ENCODE data around the gene SLC7A9.
"Not testable (repeated sequence)": the region's sequence is repeated elsewhere in the genome, so short reads cannot be mapped to it uniquely, and the experiment has no call there.

Gene SLC7A9

DNA sequence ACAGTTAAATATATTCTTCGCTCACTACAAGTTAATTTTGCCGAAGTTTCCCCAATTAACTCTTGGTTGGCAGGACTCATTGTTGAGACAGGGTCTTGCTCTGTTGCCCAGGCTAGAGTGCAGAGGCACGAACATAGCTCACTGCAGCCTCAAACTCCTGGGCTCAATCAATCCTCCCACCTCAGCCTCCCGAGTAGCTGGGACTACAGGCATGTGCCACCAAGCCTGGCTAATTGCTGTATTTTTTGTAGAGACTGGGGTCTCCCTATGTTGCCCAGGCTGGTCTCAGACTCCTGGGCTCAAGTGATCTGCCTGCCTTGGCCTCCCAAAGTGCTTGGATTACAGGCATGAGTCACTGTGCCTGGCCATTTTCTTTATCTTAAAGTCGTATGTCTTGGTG lies 15.7 kb upstream of the SLC7A9 start:
- not testable (repeated sequence) for DNase-seq (ENCODE audit: low read depth in 2 of 2, low spot score in 1 of 2)

- DNase-seq (ENCODE audit: low read depth in 2 of 2, low spot score in 1 of 2), result no peak
These were observed 12.2 kb upstream of the SLC7A9 start for GRCh38 chr19:32881766-32882165.

DNA sequence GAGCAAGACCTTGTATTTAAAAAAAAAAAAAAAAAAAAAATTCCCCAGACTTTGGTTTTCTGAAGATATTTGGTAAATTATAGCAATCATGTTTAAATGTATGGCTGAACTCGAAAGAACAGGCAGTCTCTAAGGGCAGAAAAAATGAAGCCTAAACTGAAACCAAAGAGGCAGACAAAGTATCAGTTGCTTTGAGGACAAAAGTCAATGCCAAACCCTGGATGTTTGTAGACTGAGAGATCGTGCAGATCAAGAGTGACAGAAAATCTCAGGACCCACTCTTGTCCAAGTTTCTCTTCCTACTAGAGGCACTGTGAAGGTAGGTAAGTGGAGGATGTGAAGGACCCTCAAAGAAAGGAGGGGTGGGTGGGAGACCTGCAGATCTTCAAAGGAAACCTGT lies 11.1 kb upstream of the SLC7A9 start:
- DNase-seq (ENCODE audit: low read depth in 2 of 2, low spot score in 1 of 2), result no peak

DNA sequence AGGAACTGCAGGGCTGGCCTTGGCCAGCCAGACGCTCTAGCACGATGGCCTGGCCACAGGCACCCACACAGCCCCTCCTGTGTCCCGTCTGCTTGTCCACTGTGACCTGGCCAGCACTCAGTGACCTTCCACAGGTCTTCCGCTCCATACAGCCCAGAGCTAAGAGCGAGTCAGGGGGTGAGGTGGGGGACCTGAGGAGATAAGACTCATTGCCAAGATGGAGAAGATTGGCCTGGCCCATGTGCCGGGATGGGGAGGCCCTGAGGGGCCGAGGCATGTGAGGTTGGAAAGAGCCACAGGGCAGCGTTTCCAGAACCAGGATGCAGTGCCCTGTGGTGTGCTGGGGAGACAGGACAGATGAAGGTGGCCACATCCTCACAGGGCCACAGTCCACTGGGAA lies 10.2 kb upstream of the SLC7A9 start:
- DNase-seq (ENCODE audit: low read depth in 2 of 2, low spot score in 1 of 2), result no peak

GRCh38 chr19:32878988-32879387 lies 9.4 kb upstream of the SLC7A9 start:
- no peak for DNase-seq (ENCODE audit: low read depth in 2 of 2, low spot score in 1 of 2)

- DNase-seq (ENCODE audit: low read depth in 2 of 2, low spot score in 1 of 2), result no peak
These were observed 8.6 kb upstream of the SLC7A9 start for GRCh38 chr19:32877977-32878745.

DNA sequence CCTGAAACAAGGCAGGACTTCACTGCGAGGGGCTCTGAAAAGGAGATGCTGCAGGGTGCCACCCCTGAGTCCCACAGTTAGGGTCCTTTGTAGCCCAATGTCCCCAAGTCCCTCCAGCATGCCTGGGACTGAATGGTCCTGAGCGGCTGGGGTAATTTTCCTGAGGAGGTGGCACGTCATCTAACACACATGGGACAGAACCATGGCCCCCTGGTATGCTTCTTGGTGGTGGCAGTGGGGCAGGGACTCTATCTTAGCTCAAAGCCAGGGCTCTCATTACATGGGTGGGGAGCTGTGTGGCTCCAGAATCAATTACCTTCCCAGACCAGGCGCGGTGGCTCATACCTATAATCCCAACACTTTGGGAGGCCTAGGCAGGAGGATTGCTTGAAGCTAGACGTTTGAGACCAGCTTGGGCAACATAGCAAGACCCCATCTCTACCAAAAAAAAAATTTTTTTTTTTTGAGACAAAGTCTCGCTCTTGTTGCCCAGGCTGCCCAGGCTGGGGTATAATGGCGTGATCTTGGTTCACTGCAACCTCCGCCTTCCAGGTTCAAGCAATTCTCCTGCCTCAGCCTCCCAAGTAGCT lies 7.9 kb upstream of the SLC7A9 start:
- no peak for DNase-seq (ENCODE audit: low read depth in 2 of 2, low spot score in 1 of 2)

- no peak for DNase-seq (ENCODE audit: low read depth in 2 of 2, low spot score in 1 of 2)
These were observed 7.3 kb upstream of the SLC7A9 start for GRCh38 chr19:32876919-32877285.

- no peak for DNase-seq (ENCODE audit: low read depth in 2 of 2, low spot score in 1 of 2)
These were observed 6.8 kb upstream of the SLC7A9 start for GRCh38 chr19:32876236-32876918.

- DNase-seq (ENCODE audit: low read depth in 2 of 2, low spot score in 1 of 2), result no peak
These were observed 5.9 kb upstream of the SLC7A9 start for GRCh38 chr19:32875428-32875827.

- DNase-seq (ENCODE audit: low read depth in 2 of 2, low spot score in 1 of 2), result no peak
These were observed 5.0 kb upstream of the SLC7A9 start for GRCh38 chr19:32874605-32875004.

- DNase-seq (ENCODE audit: low read depth in 2 of 2, low spot score in 1 of 2), result no peak
These were observed 3.8 kb upstream of the SLC7A9 start for GRCh38 chr19:32873247-32873959.

DNA sequence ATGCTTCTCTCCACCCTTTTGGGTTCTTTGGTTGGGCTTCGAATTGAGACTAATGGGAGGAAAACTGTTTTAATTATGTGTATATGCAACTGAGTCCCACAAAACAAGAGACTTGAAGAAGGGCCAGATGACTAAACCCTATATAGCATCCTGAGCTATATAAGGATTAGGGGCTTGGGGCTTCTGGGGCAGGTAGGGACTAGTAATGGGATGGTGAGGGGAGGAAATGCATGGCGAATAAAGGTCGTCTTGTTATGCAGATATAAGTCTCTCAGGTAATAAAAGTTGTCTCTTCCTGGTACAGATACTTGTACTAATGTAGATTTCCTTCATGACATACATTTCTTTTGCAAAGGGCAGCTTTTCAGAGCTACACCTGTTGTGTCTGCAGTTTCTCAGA lies 2.8 kb upstream of the SLC7A9 start:
- no peak for DNase-seq (ENCODE audit: low read depth in 2 of 2, low spot score in 1 of 2)

GRCh38 chr19:32870981-32871451 lies 1.4 kb upstream of the SLC7A9 start:
- no peak for DNase-seq (ENCODE audit: low read depth in 2 of 2, low spot score in 1 of 2)

DNA sequence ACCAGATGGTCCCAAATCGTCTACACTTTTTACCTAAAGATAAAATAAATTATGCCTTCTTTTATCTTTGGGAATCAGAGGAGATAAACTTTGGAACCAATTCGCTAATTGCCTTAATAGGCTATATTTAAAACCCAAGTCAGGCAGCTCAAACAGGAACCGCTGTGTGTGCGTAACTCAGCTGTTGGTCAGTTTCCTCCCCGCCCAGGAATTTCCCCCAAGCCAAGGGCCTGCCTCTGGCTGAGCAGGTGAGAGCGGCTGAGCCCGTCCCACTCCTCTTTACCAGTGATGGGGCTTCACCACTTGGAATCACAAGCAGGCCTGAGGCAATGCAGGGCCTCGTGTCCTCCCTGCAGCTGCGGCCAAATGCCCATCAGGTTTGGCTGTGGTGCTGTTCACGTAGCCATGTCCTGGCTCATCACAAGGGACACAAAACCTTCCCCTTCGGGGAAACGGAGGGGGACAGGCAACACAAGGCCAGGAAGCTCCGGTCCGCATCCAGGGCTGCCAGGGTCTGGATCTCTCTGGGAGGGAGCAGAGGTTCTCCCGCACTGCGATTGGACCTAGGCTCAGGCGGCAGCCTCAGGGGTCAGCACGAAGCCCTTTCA lies 503 bp upstream of the SLC7A9 start:
- DNase-seq (ENCODE audit: low read depth in 2 of 2, low spot score in 1 of 2), result no peak

DNA sequence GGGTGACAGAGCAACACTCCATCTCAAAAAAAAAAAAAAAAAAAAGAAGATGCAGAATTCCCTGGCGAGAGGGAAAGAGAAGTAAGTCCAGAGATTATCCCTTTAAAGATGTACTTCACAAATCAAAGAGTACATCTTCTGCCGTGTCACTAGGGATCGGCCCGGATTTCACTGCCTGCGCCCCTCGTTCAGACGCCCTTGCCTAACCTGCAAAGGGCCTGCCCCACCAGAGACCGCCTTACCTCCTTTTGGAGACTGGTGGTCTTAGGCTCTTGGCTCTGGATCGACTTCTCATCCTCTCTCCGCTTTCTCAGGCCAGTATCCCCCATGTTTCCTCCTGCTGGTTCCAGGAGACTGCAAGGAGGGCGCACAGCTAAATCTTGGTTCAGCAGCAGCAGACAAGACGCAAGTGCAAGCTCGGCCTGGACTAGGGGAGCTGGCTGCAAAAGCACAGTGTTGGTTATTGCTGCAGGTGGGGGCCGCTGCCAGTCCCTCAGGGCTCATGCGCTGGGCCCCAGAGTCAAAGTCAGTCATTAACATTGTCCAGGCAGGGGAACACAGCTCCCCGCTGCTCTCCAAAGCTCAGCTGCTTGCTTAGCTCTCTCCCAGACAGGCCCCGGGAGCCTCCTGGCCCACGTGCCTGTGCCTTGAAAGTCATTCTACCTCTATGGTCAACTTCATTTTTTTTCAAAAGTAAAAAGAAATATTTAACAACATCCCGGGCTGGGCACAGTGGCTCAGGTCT lies 1.2 kb downstream of the SLC7A9 start:
- DNase-seq (ENCODE audit: low read depth in 2 of 2, low spot score in 1 of 2), result no peak

GRCh38 chr19:32867436-32867835 lies 2.1 kb downstream of the SLC7A9 start:
- not testable (repeated sequence) for DNase-seq (ENCODE audit: low read depth in 2 of 2, low spot score in 1 of 2)

DNA sequence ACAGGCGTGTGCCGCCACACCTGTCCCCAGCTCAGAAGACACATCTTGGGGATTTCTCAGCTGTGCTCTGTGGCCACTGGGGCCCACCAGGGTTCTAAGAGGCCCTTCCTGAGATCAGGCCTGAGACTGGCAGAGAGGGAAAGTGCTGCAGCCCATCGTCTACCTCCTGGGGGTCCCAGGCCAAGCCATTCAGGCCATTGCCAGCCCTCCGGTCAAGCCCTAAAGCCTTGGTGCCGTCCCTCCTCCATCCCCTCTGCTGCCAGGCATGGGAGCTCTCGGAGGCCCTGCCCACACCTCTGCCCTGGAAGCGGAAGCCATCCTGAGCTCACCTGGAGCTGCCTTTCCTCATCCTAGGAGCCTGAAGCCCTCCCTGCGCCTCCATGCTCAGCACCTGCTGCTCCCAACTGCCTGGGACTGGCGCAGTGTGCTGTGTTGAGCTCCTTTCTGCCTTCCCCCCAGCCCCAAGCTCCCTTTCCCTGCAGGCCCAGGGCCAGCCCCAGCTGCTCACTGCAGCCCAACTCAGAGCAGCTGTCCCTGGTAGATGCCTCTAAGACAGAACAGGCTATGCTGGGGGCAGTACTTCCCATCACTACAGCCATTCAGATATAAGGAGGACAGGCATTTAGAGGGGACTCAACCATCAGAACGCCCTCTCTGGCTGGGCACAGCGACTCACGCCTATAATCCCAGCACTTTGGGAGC lies 2.9 kb downstream of the SLC7A9 start:
- no peak for DNase-seq (ENCODE audit: low read depth in 2 of 2, low spot score in 1 of 2)

DNA sequence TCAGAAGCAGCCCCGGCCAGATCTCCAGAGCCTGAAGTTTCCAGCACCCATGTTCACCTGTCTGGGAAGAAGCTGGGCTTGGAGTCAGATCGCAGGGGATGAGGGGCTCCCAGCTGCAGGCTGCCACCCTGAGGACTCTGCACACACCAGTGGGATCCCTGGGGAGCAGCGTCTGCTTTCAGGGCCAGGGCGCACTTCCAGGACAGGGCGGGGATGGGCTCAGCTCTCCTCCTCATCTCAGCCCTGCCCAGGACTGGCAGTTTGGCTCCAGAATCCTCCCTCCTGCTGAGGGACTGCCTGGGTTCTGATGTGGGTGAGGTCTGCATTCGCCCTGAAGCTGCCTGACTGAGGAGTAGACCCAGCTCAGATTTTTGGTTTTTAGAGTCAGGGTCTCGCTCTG lies 3.5 kb downstream of the SLC7A9 start:
- no peak for DNase-seq (ENCODE audit: low read depth in 2 of 2, low spot score in 1 of 2)

- DNase-seq (ENCODE audit: low read depth in 2 of 2, low spot score in 1 of 2), result no peak
These were observed 4.2 kb downstream of the SLC7A9 start for GRCh38 chr19:32865326-32865725.
